ENCODE data around the gene UBE2G2. TPM values are rescaled to one million over a fixed set of nuclear protein-coding genes. Genes with fewer than 3 reads are reported as not detected.

UBE2G2 gene
- total RNA-seq, 2 experiments from 2014 or later, result 89.9 to 96.8 TPM

- Histone ChIP-seq H3K9me3 (ENCODE audit: control insufficient read depth in 1 of 2, insufficient read depth in 1 of 2, low read length in 2 of 2) (no peaks in the 10 kb centered on the region), H3K27ac (ENCODE audit: low read depth in 1 of 2, low read length in 2 of 2) (no peak overlapping the region), H3K36me3 (ENCODE audit: insufficient read depth, low read length) (peaks cover 37% of the 10 kb centered on the region), H3K4me3 (ENCODE audit: low read length) (no peak overlapping the region), H3K27me3 (ENCODE audit: control insufficient read depth in 1 of 2, insufficient read depth in 2 of 2, low read length in 2 of 2) (no peaks in the 10 kb centered on the region), H3K4me1 (ENCODE audit: insufficient read depth, low read length) (peaks cover 9% of the 10 kb centered on the region)
- Mint-ChIP-seq H3K27me3 (no peaks in the 10 kb centered on the region), H3K4me3 (no peak overlapping the region), H3K27ac (no peak overlapping the region), H3K4me1 (ENCODE audit: low read depth) (peaks cover 59% of the 10 kb centered on the region), H3K9me3 (no peaks in the 10 kb centered on the region), H3K36me3 (ENCODE audit: low read depth) (peaks cover 60% of the 10 kb centered on the region)
- intact Hi-C loops (cut with DNase I, micrococcal nuclease), result no loop called here
- ChIA-PET CTCF (interaction anchor here (0.9 kb wide), 1 partner anchor 11 kb away, joined by 3 read pairs; no protein-coding TSS in a partner anchor), POLR2A (interaction anchor here (1.0 kb wide), 1 partner anchor 12 kb away, joined by 3 read pairs; the partner anchor contains the start of gene UBE2G2)
- ATAC-seq (ENCODE audit: poor library complexity) (no peak), DNase-seq (no peak)
- no peak for TF ChIP-seq CTCF (IDR thresholded peaks at IDR 0.05)
These were observed 11.7 kb downstream of the UBE2G2 start for GRCh38 chr21:44789880-44790279.

DNA sequence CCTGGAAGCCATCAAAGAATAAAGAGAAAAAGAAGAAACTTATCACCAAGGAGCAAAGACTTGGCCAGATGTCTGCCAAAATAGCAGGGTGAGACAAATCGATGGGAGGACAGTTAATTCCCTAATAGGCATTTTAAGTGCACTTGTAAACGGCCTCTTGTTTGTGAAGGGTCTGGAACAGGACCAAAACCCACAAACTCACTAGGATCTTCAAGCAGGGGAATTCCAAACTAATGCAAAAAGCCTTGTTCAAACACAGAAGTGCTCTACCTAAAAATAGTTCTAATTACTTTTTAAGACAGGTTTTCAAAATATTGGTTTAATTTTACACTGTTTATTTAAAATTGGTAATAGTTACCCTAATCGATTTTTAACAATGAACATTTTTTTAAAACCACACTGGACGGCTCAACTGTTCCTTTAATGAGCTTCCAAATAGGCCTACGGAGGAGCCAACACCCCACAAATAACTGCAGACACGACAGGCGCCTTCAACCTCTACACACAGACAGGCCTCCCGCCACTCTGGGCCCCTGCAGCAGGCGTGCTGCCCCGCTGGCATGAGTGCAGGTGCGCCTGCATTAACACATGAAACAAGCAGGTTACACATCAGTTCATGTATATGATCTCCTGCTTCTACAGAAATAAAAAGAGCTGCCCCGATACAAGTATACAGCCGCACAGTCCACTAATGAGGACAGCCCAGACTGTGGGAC, 15.8 kb downstream of the UBE2G2 start:
- POLR2A ChIA-PET, result no interaction called here
- no peak overlapping the region for H3K27ac Mint-ChIP-seq
- intact Hi-C loops (cut with DNase I, micrococcal nuclease), result no loop called here

GRCh38 chr21:44784810-44785209, 16.8 kb downstream of the UBE2G2 start:
- intact Hi-C loops (cut with DNase I, micrococcal nuclease), result no loop called here
- DNase-seq (no peak), ATAC-seq (ENCODE audit: poor library complexity) (no peak)
- Histone ChIP-seq H3K27me3 (ENCODE audit: control insufficient read depth in 1 of 2, insufficient read depth in 2 of 2, low read length in 2 of 2) (no peaks in the 10 kb centered on the region), H3K36me3 (ENCODE audit: insufficient read depth, low read length) (peaks cover 52% of the 10 kb centered on the region), H3K9me3 (ENCODE audit: control insufficient read depth in 1 of 2, insufficient read depth in 1 of 2, low read length in 2 of 2) (no peaks in the 10 kb centered on the region), H3K27ac (ENCODE audit: low read depth in 1 of 2, low read length in 2 of 2) (no peak overlapping the region), H3K4me3 (ENCODE audit: low read length) (no peak overlapping the region), H3K4me1 (ENCODE audit: insufficient read depth, low read length) (peaks cover 4% of the 10 kb centered on the region)
- H3K9me3 Mint-ChIP-seq, result no peaks in the 10 kb centered on the region
- TF ChIP-seq CTCF (IDR thresholded peaks at IDR 0.05), result no peak
- H3K4me1 Mint-ChIP-seq (ENCODE audit: low read depth), result peaks cover 47% of the 10 kb centered on the region
- H3K4me3 Mint-ChIP-seq, result no peak overlapping the region
- H3K27me3 Mint-ChIP-seq, result no peaks in the 10 kb centered on the region
- H3K27ac Mint-ChIP-seq, result no peak overlapping the region
- ChIA-PET POLR2A (no interaction called here), CTCF (no interaction called here)
- H3K36me3 Mint-ChIP-seq (ENCODE audit: low read depth), result peaks cover 63% of the 10 kb centered on the region

More for the DNA sequence above, 15.8 kb downstream of the UBE2G2 start:
- no peaks in the 10 kb centered on the region for H3K9me3 Mint-ChIP-seq
- Histone ChIP-seq H3K4me3 (ENCODE audit: low read length) (no peak overlapping the region), H3K27me3 (ENCODE audit: control insufficient read depth in 1 of 2, insufficient read depth in 2 of 2, low read length in 2 of 2) (no peaks in the 10 kb centered on the region), H3K4me1 (ENCODE audit: insufficient read depth, low read length) (no peaks in the 10 kb centered on the region), H3K36me3 (ENCODE audit: insufficient read depth, low read length) (peaks cover 42% of the 10 kb centered on the region), H3K9me3 (ENCODE audit: control insufficient read depth in 1 of 2, insufficient read depth in 1 of 2, low read length in 2 of 2) (no peaks in the 10 kb centered on the region), H3K27ac (ENCODE audit: low read depth in 1 of 2, low read length in 2 of 2) (no peak overlapping the region)
- H3K4me3 Mint-ChIP-seq, result no peak overlapping the region
- H3K27me3 Mint-ChIP-seq, result no peaks in the 10 kb centered on the region
- peaks cover 61% of the 10 kb centered on the region for H3K36me3 Mint-ChIP-seq (ENCODE audit: low read depth)
- peaks cover 47% of the 10 kb centered on the region for H3K4me1 Mint-ChIP-seq (ENCODE audit: low read depth)
- TF ChIP-seq CTCF (IDR thresholded peaks at IDR 0.05), result no peak
- DNase-seq (no peak), ATAC-seq (ENCODE audit: poor library complexity) (no peak)
- CTCF ChIA-PET, result no interaction called here
